ENCODE results near the gene SLC22A5.
"Not testable (repeated sequence)": the region's sequence is repeated elsewhere in the genome, so short reads cannot be mapped to it uniquely, and the experiment has no call there.

SLC22A5 gene

GRCh38 chr5:132429463-132430440 is 60.2 kb downstream of the SLC22A5 start:
- no peak for DNase-seq

- DNase-seq, result no peak
These were observed 61.2 kb downstream of the SLC22A5 start for GRCh38 chr5:132430746-132431145.

GRCh38 chr5:132431632-132432031 is 62.1 kb downstream of the SLC22A5 start:
- no peak for DNase-seq

GRCh38 chr5:132433141-132433540 is 63.6 kb downstream of the SLC22A5 start:
- DNase-seq, result no peak

GRCh38 chr5:132434416-132435286 is 65.1 kb downstream of the SLC22A5 start:
- DNase-seq, result no peak

DNA sequence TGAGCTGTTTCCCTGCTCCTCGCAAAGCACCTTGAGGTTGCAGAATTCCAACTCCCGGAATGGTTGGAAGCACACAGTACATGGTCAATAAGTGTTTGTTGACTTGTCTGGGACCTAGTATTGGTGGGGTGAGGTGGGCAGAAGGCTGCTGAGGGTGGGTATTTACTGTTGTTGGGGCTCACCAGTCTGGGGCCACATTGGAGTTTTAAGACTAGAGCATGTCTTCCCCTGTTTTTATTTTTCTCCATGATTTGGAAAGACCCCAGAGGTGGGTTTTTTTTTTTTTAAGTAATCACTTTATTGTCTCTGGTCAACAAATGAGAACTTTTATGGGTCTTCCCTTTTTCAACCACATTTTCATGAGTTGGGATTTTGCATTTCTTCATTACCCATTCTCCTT is 65.9 kb downstream of the SLC22A5 start:
- DNase-seq, result no peak

- DNase-seq, result no peak
These were observed 66.4 kb downstream of the SLC22A5 start for GRCh38 chr5:132435886-132436285.

- DNase-seq, result no peak
These were observed 67.4 kb downstream of the SLC22A5 start for GRCh38 chr5:132436936-132437335.

DNA sequence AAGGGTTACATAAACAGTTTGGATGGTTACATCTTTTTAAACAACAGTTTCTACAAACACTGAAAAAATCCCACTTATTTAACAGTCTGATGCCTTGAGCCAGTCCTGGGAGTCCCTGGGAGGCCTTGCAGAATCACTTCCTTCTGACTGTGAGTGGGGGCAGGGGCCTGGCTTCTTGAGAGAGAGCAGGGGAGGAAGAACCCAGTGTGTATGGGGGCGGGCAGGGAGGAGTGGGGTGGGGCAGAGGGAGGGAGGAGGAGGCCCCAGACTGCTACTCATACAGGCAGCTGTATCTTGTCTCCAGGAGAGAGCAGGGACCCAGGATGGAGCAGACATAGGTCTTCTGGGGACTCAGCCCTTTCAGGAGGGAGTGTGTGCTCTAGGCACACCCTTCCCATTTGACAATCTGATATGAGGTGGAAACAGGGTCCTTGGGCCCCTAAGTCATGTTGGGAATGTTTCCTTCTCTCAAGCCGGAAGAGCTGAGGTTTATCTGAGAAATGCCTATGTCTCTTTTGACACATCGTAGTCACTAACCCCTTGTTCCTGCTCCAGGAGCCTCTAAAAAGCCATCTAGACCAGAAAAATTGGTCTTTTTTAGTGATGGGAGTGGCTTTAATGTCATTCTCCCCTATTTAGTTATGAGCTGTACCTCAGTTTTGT is 68.2 kb downstream of the SLC22A5 start:
- no peak for DNase-seq

- DNase-seq, result not testable (repeated sequence)
These were observed 68.7 kb downstream of the SLC22A5 start for GRCh38 chr5:132438267-132438645.

DNA sequence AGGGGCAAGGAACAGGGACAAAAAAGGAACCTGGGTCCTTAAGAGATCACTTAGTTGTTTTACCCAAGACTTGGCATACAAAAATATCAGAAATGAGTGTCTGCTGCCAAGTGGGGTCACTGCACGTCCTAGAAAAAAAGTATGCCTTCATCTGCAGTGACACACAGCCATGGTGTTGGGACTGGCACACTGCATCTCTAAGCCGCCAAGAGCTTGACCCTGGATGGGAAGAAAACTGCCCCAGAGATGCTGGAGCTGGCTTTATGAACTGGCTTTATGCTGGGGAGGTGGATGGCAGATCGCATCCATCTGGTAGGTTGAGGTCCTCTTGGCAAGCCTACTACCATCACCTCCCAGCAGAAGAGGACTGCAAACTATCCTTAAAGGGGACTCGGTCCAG is 69.4 kb downstream of the SLC22A5 start:
- no peak for DNase-seq

GRCh38 chr5:132439521-132440089 is 70.1 kb downstream of the SLC22A5 start:
- DNase-seq, result no peak

DNA sequence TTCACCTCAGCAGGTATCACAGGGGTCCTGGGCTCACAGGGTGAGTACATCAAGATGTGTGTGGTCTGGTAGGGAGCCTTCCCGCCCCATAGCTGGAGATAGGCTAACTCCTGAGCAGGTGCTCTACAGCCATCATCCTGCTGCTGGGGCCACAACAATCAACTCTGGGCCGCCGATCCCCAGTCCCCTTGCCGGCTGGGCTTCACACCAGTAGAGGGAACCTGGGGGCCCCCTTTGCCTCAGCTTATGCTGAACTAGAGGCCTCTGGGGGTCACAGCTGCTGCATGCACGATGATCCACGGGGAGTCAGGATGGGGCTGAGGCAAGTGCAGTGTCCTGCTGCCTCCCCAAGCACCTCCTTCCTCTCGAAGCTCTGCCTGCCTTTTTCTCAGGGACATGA is 74.6 kb downstream of the SLC22A5 start:
- no peak for DNase-seq
